SK-N-MC (cell line): ENCODE data around the gene UBTD1.

Experiments used
- EZH2 ChIP-seq: fragments of 200-600 bp; sonication (generic); IDR thresholded peaks from one replicate; pipeline ENCODE4 v1.6.1; 2017; ENCODE audit warnings: antibody characterized with exemption
- FOXP2 ChIP-seq: optimal IDR thresholded peaks from 2 replicates; pipeline ENCODE3; 2011; ENCODE audit warnings: mild to moderate bottlenecking, moderate library complexity; ENCODE audit not compliant: insufficient read depth; ENCODE audit errors: extremely low read length, control extremely low read depth
- POLR2AphosphoS5 ChIP-seq: IDR thresholded peaks from 2 replicates; pipeline ENCODE4 v1.6.1; 2012; ENCODE audit warnings: mild to moderate bottlenecking, low read depth, low read length, borderline replicate concordance

DNA sequence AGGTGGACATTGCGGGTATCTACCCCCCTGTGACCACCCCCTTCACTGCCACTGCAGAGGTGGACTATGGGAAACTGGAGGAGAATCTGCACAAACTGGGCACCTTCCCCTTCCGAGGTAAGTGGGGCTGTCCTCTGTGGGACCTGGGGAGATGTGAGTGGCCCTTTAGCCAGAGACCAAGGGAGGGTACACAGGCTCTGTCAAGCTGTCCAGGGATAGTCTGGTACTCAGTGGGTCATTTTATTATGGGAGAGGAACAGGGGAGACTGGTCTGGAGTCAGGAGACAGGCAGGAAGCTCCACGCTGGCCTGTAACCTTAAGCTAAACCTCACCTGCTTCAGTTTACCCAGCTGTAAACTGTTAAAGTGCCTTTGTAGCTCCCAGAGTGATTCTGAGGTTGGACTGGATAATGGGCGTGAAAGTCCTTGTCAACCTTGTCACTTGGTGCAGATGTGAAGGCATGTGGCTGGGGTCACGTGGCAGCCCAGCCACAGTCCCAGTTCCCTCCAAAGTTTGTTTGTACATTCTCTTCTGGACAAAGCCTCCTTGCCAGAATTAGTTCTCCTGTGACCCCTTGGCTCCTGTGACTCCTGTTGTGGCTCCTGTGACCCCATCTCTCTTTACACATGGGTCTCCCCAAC, 86.2 kb downstream of the UBTD1 start:
- no peak for TF ChIP-seq EZH2
- no peak for TF ChIP-seq POLR2AphosphoS5
- TF ChIP-seq FOXP2: no peak
